Neural progenitor cell (in vitro differentiated cells): Measurements from ENCODE around the gene PTCD3. TPM values are rescaled to one million over a fixed set of nuclear protein-coding genes. Genes with fewer than 3 reads are reported as not detected.

Experiments
- DNase-seq: peaks from one replicate; pipeline ENCODE4 v3.0.0-alpha.2; 2016; ENCODE audit warnings: low spot score
- H2AFZ ChIP-seq: fragments of 200-600 bp; sonication (generic); replicated peaks from 2 replicates; pipeline ENCODE4 v1.6.1; 2016; ENCODE audit warnings: antibody characterized with exemption
- H3F3A ChIP-seq: fragments of 200-600 bp; sonication (generic); 2 replicates; pipeline ENCODE4 v1.6.1; 2016; ENCODE audit warnings: antibody characterized with exemption, low read depth
- H3K27ac ChIP-seq: fragments of 200-600 bp; sonication (generic); 2 replicates; pipeline ENCODE4 v1.5.1; 2016; ENCODE audit warnings: mild to moderate bottlenecking
- H3K27me3 ChIP-seq: fragments of 200-600 bp; sonication (generic); 2 replicates; pipeline ENCODE4 v1.6.1; 2016; ENCODE audit warnings: mild to moderate bottlenecking, moderate library complexity
- H3K36me3 ChIP-seq: fragments of 200-600 bp; sonication (generic); 2 replicates; pipeline ENCODE4 v1.5.1; 2016
- H3K4me1 ChIP-seq: fragments of 200-600 bp; sonication (generic); 2 replicates; pipeline ENCODE4 v1.6.1; 2016; ENCODE audit warnings: mixed run types
- H3K4me2 ChIP-seq: fragments of 200-600 bp; sonication (generic); 2 replicates; pipeline ENCODE4 v1.6.1; 2016
- H3K4me3 ChIP-seq: fragments of 200-600 bp; sonication (generic); 2 replicates; pipeline ENCODE4 v1.5.1; 2016
- H3K79me2 ChIP-seq: fragments of 200-600 bp; sonication (generic); 2 replicates; pipeline ENCODE4 v1.6.1; 2016; ENCODE audit warnings: low read depth
- H3K9ac ChIP-seq: fragments of 200-600 bp; sonication (generic); 2 replicates; pipeline ENCODE4 v1.6.1; 2016
- H3K9me3 ChIP-seq: fragments of 200-600 bp; sonication (generic); 2 replicates; pipeline ENCODE4 v1.5.1; 2016; ENCODE audit warnings: low read depth
- H4K20me1 ChIP-seq: fragments of 200-600 bp; sonication (generic); 2 replicates; pipeline ENCODE4 v1.6.1; 2016; ENCODE audit warnings: low read depth
- H3K27ac Mint-ChIP-seq: 3 replicates; pipeline ENCODE4 v1.8.0; 2021; ENCODE audit warnings: mixed read lengths
- H3K27me3 Mint-ChIP-seq: 2 replicates; pipeline ENCODE4 v1.8.0; 2022; ENCODE audit warnings: low read depth, mild to moderate bottlenecking, inconsistent platforms, moderate library complexity, mixed read lengths; ENCODE audit not compliant: insufficient read depth
- H3K36me3 Mint-ChIP-seq: 3 replicates; pipeline ENCODE4 v1.8.0; 2021; ENCODE audit warnings: mixed read lengths
- H3K4me1 Mint-ChIP-seq: 3 replicates; pipeline ENCODE4 v1.8.0; 2021; ENCODE audit warnings: mixed read lengths
- H3K4me3 Mint-ChIP-seq: 3 replicates; pipeline ENCODE4 v1.8.0; 2021; ENCODE audit warnings: mild to moderate bottlenecking, moderate library complexity, mixed read lengths
- H3K9me3 Mint-ChIP-seq: 3 replicates; pipeline ENCODE4 v1.8.0; 2020; ENCODE audit warnings: mixed read lengths
- CTCF ChIP-seq: fragments of 200-600 bp; sonication (generic); IDR thresholded peaks from 2 replicates; pipeline ENCODE4 v1.5.1; 2017; ENCODE audit warnings: antibody characterized with exemption, mild to moderate bottlenecking
- EZH2 ChIP-seq: fragments of 200-600 bp; sonication (generic); IDR thresholded peaks from 2 replicates; pipeline ENCODE4 v1.6.1; 2017; ENCODE audit warnings: antibody characterized with exemption, mild to moderate bottlenecking, moderate library complexity
- EZH2phosphoT487 ChIP-seq: fragments of 200-600 bp; sonication (generic); IDR thresholded peaks from 2 replicates; pipeline ENCODE4 v1.6.1; 2017; ENCODE audit warnings: antibody characterized with exemption
- total RNA-seq: library from RNA; depleted of rRNA; stranded (reverse); fragments of >200 nt; gene quantifications from 2 replicates; pipeline ENCODE4 v1.2.3, GENCODE V29; 2015; ENCODE audit warnings: low replicate concordance

The PTCD3 gene
- total RNA-seq, 1 donor from 2014 or later: 269 TPM

GRCh38 chr2:86124683-86125082, 18.6 kb downstream of the PTCD3 start:
- peaks cover 37% of the 10 kb centered on the region for H3K36me3 Mint-ChIP-seq
- peaks cover 50% of the 10 kb centered on the region for H3K36me3 ChIP-seq

GRCh38 chr2:86134709-86135108, 28.7 kb downstream of the PTCD3 start:
- Mint-ChIP-seq H3K36me3 (peaks cover 55% of the 10 kb centered on the region), H3K4me1 (no peaks in the 10 kb centered on the region)

More at GRCh38 chr2:86124683-86125082, 18.6 kb downstream of the PTCD3 start:
- H3K27me3 ChIP-seq: no peaks in the 10 kb centered on the region
- no peaks in the 10 kb centered on the region for H3F3A ChIP-seq
- Mint-ChIP-seq H3K4me1 (no peaks in the 10 kb centered on the region), H3K4me3 (no peak overlapping the region), H3K9me3 (no peaks in the 10 kb centered on the region), H3K27me3 (no peaks in the 10 kb centered on the region), H3K27ac (no peak overlapping the region)
- no peaks in the 10 kb centered on the region for H3K79me2 ChIP-seq
- no peak for TF ChIP-seq EZH2phosphoT487
- TF ChIP-seq EZH2: no peak
- no peak for TF ChIP-seq CTCF
- no peak overlapping the region for H3K27ac ChIP-seq
- no peak overlapping the region for H3K4me3 ChIP-seq
- no peak overlapping the region for H3K9ac ChIP-seq
- no peak for DNase-seq
- peaks cover 1% of the 10 kb centered on the region for H4K20me1 ChIP-seq
- H3K4me2 ChIP-seq: no peak overlapping the region
- no peaks in the 10 kb centered on the region for H3K4me1 ChIP-seq
- H3K9me3 ChIP-seq: no peaks in the 10 kb centered on the region
- no peak overlapping the region for H2AFZ ChIP-seq

GRCh38 chr2:86135653-86136052, 29.6 kb downstream of the PTCD3 start:
- Histone ChIP-seq H3K9me3 (no peaks in the 10 kb centered on the region), H3K36me3 (peaks cover 39% of the 10 kb centered on the region), H3K4me2 (no peak overlapping the region), H3K9ac (no peak overlapping the region), H4K20me1 (peaks cover 3% of the 10 kb centered on the region), H3K4me1 (no peaks in the 10 kb centered on the region), H3F3A (peaks cover 1% of the 10 kb centered on the region), H3K27me3 (no peaks in the 10 kb centered on the region), H3K27ac (no peak overlapping the region), H2AFZ (no peak overlapping the region), H3K4me3 (no peak overlapping the region), H3K79me2 (no peaks in the 10 kb centered on the region)
- H3K27ac Mint-ChIP-seq: no peak overlapping the region
- peaks cover 55% of the 10 kb centered on the region for H3K36me3 Mint-ChIP-seq
- DNase-seq: no peak
- peaks cover 6% of the 10 kb centered on the region for H3K27me3 Mint-ChIP-seq
- H3K9me3 Mint-ChIP-seq: no peaks in the 10 kb centered on the region
- H3K4me3 Mint-ChIP-seq: no peak overlapping the region
- no peaks in the 10 kb centered on the region for H3K4me1 Mint-ChIP-seq
- TF ChIP-seq EZH2: no peak
- TF ChIP-seq CTCF: no peak
- TF ChIP-seq EZH2phosphoT487: no peak

More at GRCh38 chr2:86134709-86135108, 28.7 kb downstream of the PTCD3 start:
- Histone ChIP-seq H3K79me2 (no peaks in the 10 kb centered on the region), H3K4me2 (no peak overlapping the region), H3K27ac (no peak overlapping the region), H3F3A (no peaks in the 10 kb centered on the region), H4K20me1 (peaks cover 3% of the 10 kb centered on the region), H3K4me3 (no peak overlapping the region), H3K9me3 (no peaks in the 10 kb centered on the region), H2AFZ (no peak overlapping the region), H3K9ac (no peak overlapping the region), H3K36me3 (peaks cover 45% of the 10 kb centered on the region), H3K27me3 (no peaks in the 10 kb centered on the region), H3K4me1 (no peaks in the 10 kb centered on the region)
- DNase-seq: no peak
- peaks cover 6% of the 10 kb centered on the region for H3K27me3 Mint-ChIP-seq
- no peak for TF ChIP-seq EZH2
- no peak for TF ChIP-seq CTCF
- no peak for TF ChIP-seq EZH2phosphoT487
- H3K4me3 Mint-ChIP-seq: no peak overlapping the region
- no peaks in the 10 kb centered on the region for H3K9me3 Mint-ChIP-seq
- no peak overlapping the region for H3K27ac Mint-ChIP-seq
